K562 (cell line): ENCODE measurements around the gene GRIPAP1. TPM values are rescaled to one million over a fixed set of nuclear protein-coding genes. Genes with fewer than 3 reads are reported as not detected.

ENCODE experiments used
- ATAC-seq: fragments of 200-7000 bp; cut with Tn5 transposase; 3 replicates; pipeline ENCODE4 v1.9.1; 2020; ENCODE audit warnings: moderate library complexity
- BruUV-seq: library from RNA; stranded (reverse); fragments of 400-500 nt; replicated peaks from 2 replicates; lab custom pipeline; 2021; lab: Mats Ljungman, UMichigan
- CTCF ChIA-PET: fragments of 300-600 bp; formaldehyde crosslinking; extraction: SDS; loops from one replicate; lab custom pipeline; 2021; ENCODE audit warnings: low intra/inter-chr PET ratio; lab: Yijun Ruan, JAX
- POLR2A ChIA-PET: fragments of 300-600, 350-650 bp; sonication (Branson Sonifier 250); formaldehyde crosslinking; extraction: SDS; loops from one replicate; lab custom pipeline; 2021; ENCODE audit warnings: antibody characterized with exemption, inconsistent platforms; lab: Yijun Ruan, JAX
- DNase-seq, 4 experiments: peaks; one replicate each; pipeline versions ENCODE4 v3.0.0 to v3.0.0-alpha.2; 2011 to 2018; ENCODE audit warnings: low spot score in 3 of 4, mixed read lengths in 3 of 4; ENCODE audit errors: extremely low read depth in 1 of 4
- FAIRE-seq: peaks from 2 replicates; lab custom pipeline; 2011; peaks lifted over from hg19 to GRCh38; lab: Jason Lieb, UNC
- H2AFZ ChIP-seq: 2 replicates; pipeline ENCODE4 v1.6.0; 2011; ENCODE audit warnings: low read depth, low read length, control low read depth, inconsistent platforms
- H3K27ac ChIP-seq: fragments of 200-600 bp; 3 replicates; pipeline ENCODE4 v1.8.0; 2011; ENCODE audit warnings: low read depth, mild to moderate bottlenecking, control low read depth, inconsistent platforms, low read length, moderate library complexity, mixed read lengths; ENCODE audit errors: extremely low read depth
- H3K27me3 ChIP-seq, 2 experiments: fragments of 300-600 bp in 1 of 2; 2 replicates in 1 of 2; 3 replicates in 1 of 2; pipeline versions ENCODE4 v1.6.0 to v1.8.0; 2011; ENCODE audit warnings: inconsistent platforms in 2 of 2, low read length in 2 of 2, mild to moderate bottlenecking in 1 of 2, mixed read lengths in 1 of 2, moderate library complexity in 1 of 2; ENCODE audit not compliant: control insufficient read depth in 2 of 2, insufficient read depth in 2 of 2
- H3K36me3 ChIP-seq: fragments of 300-600 bp; 3 replicates; pipeline ENCODE4 v1.8.0; 2011; ENCODE audit warnings: mild to moderate bottlenecking, low read length, inconsistent platforms; ENCODE audit not compliant: control insufficient read depth, insufficient read depth
- H3K4me1 ChIP-seq, 2 experiments: fragments of 200-600 bp in 1 of 2; replicated peaks in 1 of 2; 2 replicates in 1 of 2; 3 replicates in 1 of 2; pipeline versions ENCODE4 v1.5.1 to v1.8.0; 2011; ENCODE audit warnings: inconsistent platforms in 2 of 2, low read length in 2 of 2, mild to moderate bottlenecking in 1 of 2, mixed read lengths in 1 of 2, moderate library complexity in 1 of 2; ENCODE audit not compliant: control insufficient read depth in 2 of 2, insufficient read depth in 2 of 2
- H3K4me2 ChIP-seq: 2 replicates; pipeline ENCODE4 v1.6.1; 2011; ENCODE audit warnings: low read length, control low read depth, inconsistent platforms, mixed read lengths; ENCODE audit not compliant: insufficient read depth
- H3K4me3 ChIP-seq: fragments of 200-600 bp; sonication (generic), shearing (Covaris generic); 2 replicates; pipeline ENCODE4 v1.5.1; 2016; ENCODE audit warnings: control low read depth, inconsistent platforms
- H3K79me2 ChIP-seq: fragments of 200-600 bp; 3 replicates; pipeline ENCODE4 v1.8.0; 2011; ENCODE audit warnings: low read length, inconsistent platforms; ENCODE audit not compliant: control insufficient read depth, insufficient read depth
- H3K9ac ChIP-seq, 2 experiments: 2 replicates each; pipeline versions ENCODE4 v1.6.0 to v1.6.1; 2011; ENCODE audit warnings: low read depth in 2 of 2, low read length in 2 of 2, control low read depth in 1 of 2, inconsistent platforms in 1 of 2, mild to moderate bottlenecking in 1 of 2, mixed read lengths in 1 of 2; ENCODE audit not compliant: insufficient read depth in 1 of 2
- H3K9me1 ChIP-seq: one replicate; pipeline ENCODE4 v1.6.0; 2011; ENCODE audit warnings: inconsistent platforms, mild to moderate bottlenecking, low read length, moderate library complexity; ENCODE audit not compliant: control insufficient read depth, insufficient read depth
- H3K9me3 ChIP-seq: replicated peaks from 2 replicates; pipeline ENCODE4 v1.5.1; 2011; ENCODE audit warnings: low read depth, low read length, inconsistent platforms; ENCODE audit not compliant: control insufficient read depth, insufficient read depth
- H4K20me1 ChIP-seq: replicated peaks from 2 replicates; pipeline ENCODE4 v1.6.1; 2011; ENCODE audit warnings: low read length, inconsistent platforms, mixed read lengths; ENCODE audit not compliant: control insufficient read depth, insufficient read depth
- BRD4 ChIP-seq: fragments of 200-600 bp; sonication (generic); IDR thresholded peaks from 2 replicates; pipeline ENCODE4 v1.6.1; 2017; ENCODE audit warnings: inconsistent platforms
- CTBP1 ChIP-seq: fragments of 450-650 bp; IDR thresholded peaks from 2 replicates; pipeline ENCODE4 v1.6.1; 2016; ENCODE audit warnings: borderline replicate concordance
- KDM5B ChIP-seq: fragments of 200-600 bp; sonication (generic); IDR thresholded peaks from 2 replicates; pipeline ENCODE4 v1.6.1; 2012; ENCODE audit warnings: low read depth, mild to moderate bottlenecking, moderate library complexity, low read length, control low read depth, inconsistent platforms; ENCODE audit not compliant: insufficient replicate concordance
- MLX ChIP-seq, 2 experiments: fragments of 450-650 bp in 1 of 2; sonication (generic) in 1 of 2; formaldehyde crosslinking; conservative IDR thresholded peaks; 2 replicates each; pipeline versions ENCODE4 v1.4.0 to v1.8.1; 2020 to 2022; ENCODE audit warnings: mild to moderate bottlenecking in 1 of 2, missing genetic modification reagents in 1 of 2
- MYNN ChIP-seq, 2 experiments: sonication (generic); formaldehyde crosslinking in 1 of 2; IDR thresholded peaks; 2 replicates each; pipeline versions ENCODE4 v1.5.0 to v1.6.1; 2016 to 2020; ENCODE audit warnings: antibody characterized with exemption in 1 of 2, missing genetic modification reagents in 1 of 2
- PCBP1 ChIP-seq: fragments of 200-400 bp; formaldehyde crosslinking; IDR thresholded peaks from 2 replicates; pipeline ENCODE4 v1.6.1; 2018; ENCODE audit warnings: mild to moderate bottlenecking, low read depth, low read length; ENCODE audit not compliant: poor library complexity, severe bottlenecking
- POLR2G ChIP-seq: fragments of 200-400 bp; formaldehyde crosslinking; IDR thresholded peaks from 2 replicates; pipeline ENCODE4 v1.6.1; 2017; ENCODE audit warnings: low read depth, mild to moderate bottlenecking, antibody characterized with exemption, low read length, moderate library complexity
- POU5F1 ChIP-seq: fragments of 150-350 bp; IDR thresholded peaks from 2 replicates; pipeline ENCODE4 v1.6.1; 2014; ENCODE audit warnings: borderline replicate concordance, low read length, low read depth, mild to moderate bottlenecking; ENCODE audit not compliant: partially characterized antibody
- PTBP1 ChIP-seq: fragments of 200-400 bp; formaldehyde crosslinking; IDR thresholded peaks from 2 replicates; pipeline ENCODE4 v1.6.1; 2017; ENCODE audit warnings: low read depth, low read length
- RAD21 ChIP-seq, 2 experiments: fragments of 250-450 bp in 1 of 2; fragments of 450-650 bp in 1 of 2; sonication (Bioruptor Pico) in 1 of 2; formaldehyde crosslinking in 1 of 2; IDR thresholded peaks in 1 of 2; conservative IDR thresholded peaks in 1 of 2; 2 replicates each; pipeline versions ENCODE4 v1.4.0 to v1.8.0; 2020 to 2022; ENCODE audit warnings: mild to moderate bottlenecking in 2 of 2, moderate library complexity in 1 of 2
- RB1 ChIP-seq: fragments of 450-650 bp; IDR thresholded peaks from 2 replicates; pipeline ENCODE4 v1.6.1; 2017; ENCODE audit warnings: low read depth, mild to moderate bottlenecking
- SAP30 ChIP-seq: fragments of 200-600 bp; sonication (generic); IDR thresholded peaks from 2 replicates; pipeline ENCODE4 v1.6.1; 2012; ENCODE audit warnings: borderline replicate concordance, low read depth, mild to moderate bottlenecking, moderate library complexity, low read length, control low read depth, inconsistent platforms; ENCODE audit not compliant: insufficient read depth, poor library complexity, severe bottlenecking
- SIN3B ChIP-seq: fragments of 450-650 bp; IDR thresholded peaks from 2 replicates; pipeline ENCODE4 v1.6.1; 2017; ENCODE audit warnings: low read depth, mild to moderate bottlenecking, moderate library complexity
- SMAD4 ChIP-seq: fragments of 250-450 bp; sonication (Bioruptor Pico); conservative IDR thresholded peaks from 2 replicates; pipeline ENCODE4 v1.8.0; 2021; ENCODE audit warnings: inconsistent platforms, mild to moderate bottlenecking, moderate library complexity
- SP2 ChIP-seq: IDR thresholded peaks from 2 replicates; pipeline ENCODE4 v1.6.1; 2011; ENCODE audit warnings: mild to moderate bottlenecking, low read depth, low read length, moderate library complexity; ENCODE audit not compliant: poor library complexity, severe bottlenecking; ENCODE audit errors: extremely low read depth
- YY1 ChIP-seq, 3 experiments: IDR thresholded peaks; 2 replicates each; pipeline ENCODE4 v1.6.1; 2011; ENCODE audit warnings: low read length in 2 of 3, mild to moderate bottlenecking in 2 of 3, moderate library complexity in 2 of 3, borderline replicate concordance in 1 of 3, control low read depth in 1 of 3, low read depth in 1 of 3; ENCODE audit not compliant: insufficient read depth in 3 of 3, insufficient replicate concordance in 2 of 3, control insufficient read depth in 1 of 3, insufficient read length in 1 of 3; ENCODE audit errors: extremely low read depth in 1 of 3
- ZFX ChIP-seq: sonication (generic); formaldehyde crosslinking; IDR thresholded peaks from 2 replicates; pipeline ENCODE4 v1.8.0; 2022; ENCODE audit warnings: mild to moderate bottlenecking, missing genetic modification reagents, moderate library complexity
- ZNF140 ChIP-seq: fragments of 250-450 bp; sonication (Bioruptor Pico); IDR thresholded peaks from 2 replicates; pipeline ENCODE4 v1.8.0; 2021; ENCODE audit warnings: moderate library complexity, mild to moderate bottlenecking, inconsistent platforms
- ZNF143 ChIP-seq: sonication (generic); formaldehyde crosslinking; IDR thresholded peaks from 2 replicates; pipeline ENCODE4 v1.9.0; 2022; ENCODE audit warnings: mild to moderate bottlenecking, missing genetic modification reagents
- ZNF445 ChIP-seq: fragments of 250-450 bp; sonication (Bioruptor Pico); IDR thresholded peaks from 2 replicates; pipeline ENCODE4 v1.4.0; 2020; ENCODE audit warnings: low read depth, mild to moderate bottlenecking, moderate library complexity
- ZNF764 ChIP-seq: fragments of 250-450 bp; sonication (Bioruptor Pico); IDR thresholded peaks from 2 replicates; pipeline ENCODE4 v1.4.0; 2020; ENCODE audit warnings: low read depth, mild to moderate bottlenecking, moderate library complexity
- WGBS: fragments of 100-300 bp; shearing (Covaris generic); methylation state at CpG from one replicate; pipeline ENCODE4 v1.1.6; 2016; ENCODE audit warnings: low coverage, mixed read lengths; ENCODE audit not compliant: insufficient coverage; ENCODE audit errors: missing lambda C conversion rate; 5-methylcytosine and 5-hydroxymethylcytosine counted together
- in situ Hi-C: fragments of 300-500 bp; cut with MboI; formaldehyde crosslinking; loops from 4 replicates; pipeline ENCODE4 v1.15.0; 2018; ENCODE audit warnings: inconsistent platforms, mixed read lengths
- intact Hi-C: fragments of 100-400 bp; cut with micrococcal nuclease; formaldehyde crosslinking; loops from 2 replicates; pipeline ENCODE4 v1.14.2; 2022
- polyA plus RNA-seq, 8 experiments: library from polyadenylated mRNA; depleted of rRNA in 4 of 8; stranded (reverse) in 5 of 8; unstranded in 3 of 8; fragments of >200 nt; fragmentation: Nextera tagmentation in 2 of 8; fragmentation: Illumina TruSeq in 1 of 8; extraction: Ambion mirVana in 2 of 8; extraction: Trizol in 1 of 8; gene quantifications; 2 replicates each; pipeline versions ENCODE4 v1.2.1 to v1.2.3, GENCODE V29; 2011 to 2014; ENCODE audit warnings: inconsistent platforms in 1 of 8, missing spikeins in 1 of 8
- total RNA-seq, 7 experiments: library from RNA; depleted of rRNA in 6 of 7; stranded (reverse); fragments of >200 nt in 6 of 7; fragmentation: Illumina TruSeq in 2 of 7; extraction: Trizol in 2 of 7; gene quantifications; 2 replicates each; pipeline versions ENCODE4 v1.2.1 to v1.2.3, GENCODE V29; 2011 to 2021; ENCODE audit warnings: low replicate concordance in 1 of 7

Gene GRIPAP1
- total and polyA plus RNA-seq, 9 of the 15 experiments (the other 6 are each of a cell fraction or from before 2014, with no cell fraction given), result 4.1 to 41.6 (median 24.0) TPM

- Histone ChIP-seq H3K9ac (peak within 1 kb of the TSS; percentile 95 to 96), H3K9me3 (no peaks in the 10 kb centered on the region), H3K4me3 (peak within 1 kb of the TSS; percentile 84), H3K4me2 (peak within 1 kb of the TSS; percentile 95), H2AFZ (peak within 1 kb of the TSS; percentile 94), H4K20me1 (peaks cover 12% of the 10 kb centered on the region; the same call in 1 of the 2 replicates), H3K4me1 (peaks cover 29 to 58% of the 10 kb centered on the region in 2 experiments), H3K79me2 (peaks cover 67% of the 10 kb centered on the region), H3K27ac (peak within 1 kb of the TSS; percentile 98), H3K9me1 (peaks cover 8% of the 10 kb centered on the region), H3K27me3 (no peaks in the 10 kb centered on the region; a peak in 1 of 5 replicates), H3K36me3 (peaks cover 44% of the 10 kb centered on the region)
- ChIA-PET POLR2A (interaction anchor here (0.6 to 1.7 kb wide), 8 partner anchors 11 to 233 kb away, joined by 3 to 11 read pairs (median 3); no protein-coding TSS in a partner anchor), CTCF (interaction anchor here (0.6 kb wide), 1 partner anchor 385 kb away, joined by 4 read pairs; no protein-coding TSS in a partner anchor)
- FAIRE-seq (no peak), DNase-seq (peak in 3 of 4 experiments; percentile 66 to 85 (median 77)), ATAC-seq (peak; percentile 40)
- WGBS, result 0% methylated on average over 24 of the region's 53 CpGs
- intact Hi-C loops, result loop anchor here (2.0 to 10.0 kb wide), 3 partner anchors 45 to 217 kb away; partner anchors contain the start of genes GRIPAP1 and PLP2
- no TSS peak for BruUV-seq
- in situ Hi-C loops, result no loop called here
- peak; percentile 6; the same call in 1 of the 2 replicates for TF ChIP-seq SMAD4 (CRISPR knock-in tag)
- TF ChIP-seq ZNF140 (CRISPR knock-in tag), result no peak
- peak; percentile 2 for TF ChIP-seq KDM5B
- TF ChIP-seq YY1 (IDR thresholded peaks at IDR 0.05; ENCODE audit: borderline replicate concordance in 1 of 3, control insufficient read depth in 1 of 3, extremely low read depth in 1 of 3, insufficient read depth in 3 of 3, insufficient read length in 1 of 3, insufficient replicate concordance in 2 of 3, low read depth in 1 of 3, low read length in 2 of 3), result peak in 2 of 3 experiments; percentile 54 to 69
- TF ChIP-seq SIN3B, result peak; percentile 34; the same call in 1 of the 2 replicates
- TF ChIP-seq SAP30, result no peak
- peak; percentile 6 for TF ChIP-seq PCBP1
- TF ChIP-seq POU5F1, result no peak
- TF ChIP-seq CTBP1, result peak; percentile 11; the same call in 1 of the 2 replicates
- no peak for TF ChIP-seq RAD21 (CRISPR knock-in tag; conservative IDR thresholded peaks at IDR 0.05 in 1 of 2, IDR thresholded peaks at IDR 0.05 in 1 of 2)
- TF ChIP-seq MLX (CRISPR knock-in tag; conservative IDR thresholded peaks at IDR 0.05), result no peak
- peak; percentile 46; the same call in 1 of the 2 replicates for TF ChIP-seq ZFX (CRISPR knock-in tag)
- 0 out of 2 replicates have a peak, but pooled peaks have one; percentile 40 for TF ChIP-seq BRD4
- no peak for TF ChIP-seq ZNF445
- TF ChIP-seq PTBP1, result no peak
- TF ChIP-seq SP2, result no peak
- TF ChIP-seq RB1, result peak; percentile 35; the same call in 1 of the 2 replicates
- TF ChIP-seq POLR2G, result peak; percentile 85
- TF ChIP-seq ZNF143 (CRISPR knock-in tag), result peak; percentile 64; the same call in 1 of the 2 replicates
- 0 out of 2 replicates have a peak, but pooled peaks have one; percentile 82 for TF ChIP-seq ZNF764
- TF ChIP-seq MYNN (IDR thresholded peaks at IDR 0.05), result no peak
- TF ChIP-seq MYNN (CRISPR knock-in tag; IDR thresholded peaks at IDR 0.05), result no peak
Measured at GRCh38 chrX:48957477-48957826, 44.6 kb downstream of the GRIPAP1 start, which contains the start of gene OTUD5. Gene OTUD5 (minus strand): TSS chrX:48957607. CDS start chrX:48957570, 37 bp downstream.
